ENCODE measurements around the gene EGFR.

Gene EGFR

DNA sequence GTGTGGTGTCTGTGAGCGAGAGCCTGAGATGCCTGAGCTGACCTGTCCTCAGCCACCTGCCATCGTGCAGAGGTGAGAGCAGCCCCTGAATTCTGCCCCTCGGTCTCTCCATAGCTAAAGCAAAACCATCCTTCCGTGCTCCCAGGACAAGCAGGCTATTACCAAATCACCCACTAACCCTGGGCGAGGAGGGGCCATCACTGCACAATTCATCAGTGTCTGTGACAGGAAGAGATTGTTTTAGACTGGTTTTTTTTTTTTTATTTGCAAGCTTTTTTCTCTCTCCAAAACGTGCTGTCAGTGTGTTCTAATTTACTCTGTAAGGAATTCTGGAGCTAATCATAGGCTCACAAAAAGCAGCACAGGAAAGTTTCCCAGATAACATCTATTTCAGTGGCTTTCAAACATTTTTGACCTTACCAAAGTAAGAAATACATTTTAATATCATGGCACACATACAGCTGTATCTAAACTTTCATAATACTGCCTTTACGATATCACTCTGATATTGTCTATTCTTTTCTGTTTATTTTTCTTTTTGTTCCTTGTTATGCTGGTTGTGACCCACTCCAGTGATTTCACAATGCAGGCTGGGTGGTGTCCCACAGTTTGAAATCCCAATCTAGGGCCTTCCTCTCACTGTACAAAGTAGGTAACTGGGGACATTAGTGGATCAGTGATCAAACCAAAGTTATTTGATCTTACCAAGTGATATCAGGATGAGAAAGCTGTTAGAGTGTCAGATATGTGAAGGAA is 62.8 kb downstream of the EGFR start:
- DNase-seq (ENCODE audit: low spot score), result no peak

DNA sequence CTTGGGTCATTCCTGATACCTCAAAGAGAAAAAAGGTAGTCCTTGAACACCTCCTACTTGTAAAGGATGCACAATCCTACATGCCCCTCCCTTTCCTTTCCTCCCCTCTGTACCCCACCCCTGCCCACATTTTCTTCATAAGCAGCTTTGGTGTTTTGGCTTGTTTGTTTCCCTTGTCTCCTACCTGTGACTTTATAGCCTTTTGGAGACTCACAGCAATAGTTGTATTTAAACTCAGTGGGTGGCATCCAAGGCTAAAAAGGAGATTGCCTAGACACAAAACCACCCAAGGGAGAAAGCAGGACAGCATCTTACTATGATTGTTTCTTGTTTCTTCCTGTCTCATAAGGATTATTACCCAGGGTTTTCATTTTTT is 63.4 kb downstream of the EGFR start:
- no peak for DNase-seq (ENCODE audit: low spot score)

DNA sequence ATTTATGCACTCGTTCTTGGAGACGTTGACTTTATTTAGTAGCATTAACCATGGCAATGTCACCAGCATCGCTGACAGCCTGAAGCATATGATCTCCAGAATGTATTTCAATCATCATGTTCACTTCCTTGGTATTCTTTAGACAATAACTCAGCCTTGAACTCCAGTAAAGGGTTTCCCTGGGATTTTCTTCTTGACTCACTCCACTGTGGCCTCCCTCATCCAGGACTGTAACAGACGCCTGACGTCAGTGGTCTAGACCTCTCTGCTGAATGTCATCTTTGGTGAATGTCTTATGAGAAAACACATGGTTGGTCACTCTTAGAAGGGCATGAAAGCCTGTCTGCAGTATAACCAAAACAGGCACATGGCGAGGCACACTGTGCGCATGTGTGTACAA is 64.4 kb downstream of the EGFR start:
- DNase-seq (ENCODE audit: low spot score), result no peak

DNA sequence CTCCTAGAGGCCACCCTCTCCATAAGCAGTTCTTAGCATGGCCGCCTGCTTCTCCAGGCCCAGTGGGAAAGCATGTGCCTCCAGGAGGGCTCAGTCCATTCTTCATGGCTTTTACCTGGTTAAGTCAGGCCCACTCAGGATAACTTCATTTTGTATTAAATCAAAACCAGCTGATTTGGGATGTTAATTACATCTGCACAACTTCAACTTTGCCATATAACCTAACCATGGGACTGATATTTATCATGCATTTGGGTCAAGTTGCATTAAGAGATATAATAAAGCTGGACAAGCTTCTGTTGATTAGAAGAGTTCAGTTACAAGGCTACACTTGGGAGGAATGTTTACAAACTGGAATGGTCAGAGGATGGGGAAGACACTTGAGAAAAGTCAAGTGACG is 65.5 kb downstream of the EGFR start:
- DNase-seq (ENCODE audit: low spot score), result no peak

DNA sequence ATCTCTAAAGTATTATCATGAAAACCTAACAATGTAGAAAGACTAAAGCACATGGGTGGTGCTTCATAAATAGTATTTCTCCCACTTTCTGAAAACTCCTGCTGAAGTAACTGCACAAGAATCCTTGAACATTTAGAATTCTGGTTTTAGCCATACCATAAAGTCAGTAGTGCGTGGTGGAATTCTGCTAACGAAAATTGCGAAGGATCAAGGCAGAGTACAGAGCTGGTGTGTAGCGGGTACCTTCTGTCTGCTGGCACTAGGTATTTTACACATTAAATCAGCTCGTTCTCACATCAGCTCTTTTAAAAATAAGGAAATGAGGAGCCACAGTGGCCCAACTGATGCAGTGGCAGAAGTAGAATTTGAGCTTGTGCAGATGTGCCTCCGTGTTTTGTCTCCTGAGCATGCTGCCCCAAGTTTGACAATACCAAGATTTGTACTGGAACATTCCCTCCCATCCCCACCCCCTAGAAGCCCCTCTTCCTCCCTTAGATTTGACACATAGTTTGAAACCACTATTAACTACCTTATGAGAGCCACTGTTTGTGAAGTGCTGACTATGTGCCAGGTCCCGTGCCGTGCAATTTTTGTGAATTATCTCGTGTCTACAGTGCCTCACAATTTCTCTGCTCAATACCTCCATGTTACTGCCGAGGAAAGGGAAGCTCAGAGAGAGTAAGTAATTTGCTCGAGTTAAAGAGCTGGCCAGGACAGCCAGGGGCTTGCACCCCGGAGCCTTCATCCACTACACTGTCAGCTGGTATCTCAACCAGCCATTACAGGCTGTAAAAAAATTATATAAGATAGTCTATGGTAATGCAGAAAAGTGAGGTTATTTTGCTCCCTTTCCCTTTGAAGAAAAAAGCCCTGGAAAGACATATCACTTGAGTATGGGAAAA is 66.9 kb downstream of the EGFR start:
- DNase-seq (ENCODE audit: low spot score), result no peak

DNA sequence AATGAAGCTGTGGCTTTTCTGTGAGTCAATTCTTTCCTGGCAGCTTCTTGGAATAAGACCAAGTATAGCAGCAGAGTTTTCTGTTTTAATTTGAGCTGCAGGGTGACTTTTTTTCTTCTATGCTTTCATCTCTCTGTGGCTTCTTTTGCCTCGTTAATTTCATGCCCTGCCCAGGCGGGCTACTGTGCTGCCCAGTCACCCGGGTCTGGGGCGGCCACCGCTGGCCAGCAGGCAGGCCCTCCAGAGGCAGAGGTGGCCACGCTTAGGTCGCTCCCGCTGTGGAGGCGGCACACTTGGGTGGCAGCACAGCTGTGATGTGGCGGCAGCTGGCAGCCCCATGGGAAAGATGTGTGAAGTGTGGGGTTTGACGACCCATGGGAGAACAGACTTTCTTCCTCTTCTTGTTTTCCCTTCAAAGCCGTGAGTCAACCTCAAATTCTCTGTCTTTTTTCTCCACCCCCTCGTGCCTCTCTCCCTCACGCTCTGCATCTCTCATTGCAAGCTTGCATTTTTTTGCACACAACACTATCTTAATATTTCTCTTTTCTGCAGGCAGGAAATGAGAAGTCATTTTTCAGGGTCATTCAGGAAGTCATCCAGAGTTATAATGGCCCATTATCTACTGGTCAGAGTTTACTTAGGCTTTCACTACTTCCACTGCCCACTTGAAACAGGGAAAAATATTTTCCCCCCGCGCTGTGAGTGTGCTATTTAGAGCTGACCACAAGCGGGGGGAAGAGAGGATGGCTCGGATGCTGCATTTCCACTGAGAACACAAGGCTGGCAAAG is 67.8 kb downstream of the EGFR start:
- DNase-seq (ENCODE audit: low spot score), result no peak

DNA sequence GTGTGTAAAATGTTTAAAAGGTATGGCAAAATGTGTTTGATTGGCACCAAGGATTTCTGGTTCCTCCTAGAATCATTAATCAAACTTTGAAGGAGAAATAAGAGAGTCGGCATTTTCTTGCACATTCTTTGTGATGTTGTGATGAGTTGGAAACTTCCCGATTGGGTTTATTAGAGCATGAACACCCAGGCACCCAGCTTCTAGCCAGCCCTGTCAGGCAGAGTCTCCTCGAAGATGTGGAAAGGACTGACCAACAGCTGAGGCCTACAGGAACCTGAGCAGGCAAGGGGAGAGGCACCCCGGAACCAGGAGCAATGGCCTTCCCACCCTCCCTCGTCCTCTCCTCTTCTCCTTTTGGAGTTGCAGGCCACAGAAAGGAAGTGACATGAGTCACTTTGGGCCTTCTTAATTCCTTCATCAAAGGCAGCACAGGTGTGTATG is 68.7 kb downstream of the EGFR start:
- no peak for DNase-seq (ENCODE audit: low spot score)

DNA sequence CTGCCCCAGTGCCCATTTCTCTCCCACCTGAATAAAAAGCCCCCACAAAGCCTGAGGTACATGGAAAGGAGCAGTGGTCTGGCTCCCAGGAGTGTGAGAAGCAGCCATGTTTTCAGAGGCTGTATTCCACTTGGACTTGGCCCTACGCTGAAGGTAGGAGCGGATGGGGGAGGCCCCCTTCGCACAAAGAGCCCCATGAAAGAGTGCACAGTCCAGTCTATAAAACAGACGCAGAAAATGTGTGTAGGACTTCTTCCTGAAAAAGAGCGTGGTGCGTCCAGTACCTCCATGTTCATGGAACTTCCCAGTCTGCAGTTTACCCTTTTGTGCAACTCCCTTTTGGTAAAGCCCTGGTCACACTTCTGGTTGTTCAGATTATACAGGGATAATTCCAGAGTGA is 69.3 kb downstream of the EGFR start:
- DNase-seq (ENCODE audit: low spot score), result no peak

DNA sequence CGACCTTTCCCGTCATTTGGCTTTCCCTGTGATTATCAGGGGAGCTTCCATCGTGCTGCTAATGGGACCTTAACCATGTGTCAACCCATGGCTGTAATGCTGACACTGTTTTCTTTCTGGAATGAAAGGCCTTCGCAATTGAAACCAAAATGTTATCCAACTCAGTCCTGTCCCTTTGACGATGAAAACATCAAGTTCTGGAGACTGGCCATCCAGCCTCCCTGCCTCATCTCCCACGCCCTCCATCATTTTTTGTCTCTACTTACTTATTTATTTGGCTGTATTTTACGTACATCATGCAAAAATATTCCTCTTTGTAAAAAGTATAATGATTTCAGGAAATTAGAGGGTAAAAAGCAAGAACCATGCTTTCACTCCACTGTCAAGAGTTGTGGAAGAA is 69.8 kb downstream of the EGFR start:
- no peak for DNase-seq (ENCODE audit: low spot score)

DNA sequence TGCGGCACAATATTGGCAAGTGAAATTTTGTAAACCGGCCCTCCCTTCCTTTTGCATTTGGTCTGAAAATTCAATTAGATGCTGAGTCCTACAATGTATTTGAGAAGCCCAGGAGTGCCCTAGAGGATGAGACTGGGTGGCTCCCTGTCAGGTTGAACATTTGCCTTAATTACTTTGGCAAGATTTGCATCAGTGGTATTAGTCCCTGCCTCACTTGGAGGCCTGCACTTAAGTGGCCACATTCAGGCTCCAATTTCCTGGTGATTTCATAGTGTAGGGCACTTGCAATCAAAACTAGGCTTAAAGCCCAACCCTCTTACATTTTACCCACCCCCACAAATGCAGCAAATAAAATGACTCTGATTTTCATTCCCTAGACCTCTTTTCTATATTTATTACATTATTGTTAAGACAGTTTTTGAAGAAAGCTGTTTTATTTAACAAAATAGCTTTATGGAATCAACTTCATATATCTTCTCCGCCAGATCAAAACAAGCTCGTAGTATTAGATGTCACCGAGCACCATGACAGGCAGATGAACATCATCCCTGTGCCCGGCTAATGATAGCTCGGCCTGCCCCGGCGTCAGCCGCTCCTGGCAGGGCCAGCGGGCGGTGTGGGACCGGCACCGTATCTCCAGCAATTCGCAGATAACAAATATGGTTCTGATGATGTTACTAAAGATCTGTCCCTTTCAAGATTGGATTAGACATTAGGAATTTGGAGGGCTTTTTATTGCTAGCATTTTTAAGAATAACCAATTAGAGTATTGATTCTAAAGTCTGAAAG is 73.6 kb downstream of the EGFR start:
- DNase-seq (ENCODE audit: low spot score), result no peak

DNA sequence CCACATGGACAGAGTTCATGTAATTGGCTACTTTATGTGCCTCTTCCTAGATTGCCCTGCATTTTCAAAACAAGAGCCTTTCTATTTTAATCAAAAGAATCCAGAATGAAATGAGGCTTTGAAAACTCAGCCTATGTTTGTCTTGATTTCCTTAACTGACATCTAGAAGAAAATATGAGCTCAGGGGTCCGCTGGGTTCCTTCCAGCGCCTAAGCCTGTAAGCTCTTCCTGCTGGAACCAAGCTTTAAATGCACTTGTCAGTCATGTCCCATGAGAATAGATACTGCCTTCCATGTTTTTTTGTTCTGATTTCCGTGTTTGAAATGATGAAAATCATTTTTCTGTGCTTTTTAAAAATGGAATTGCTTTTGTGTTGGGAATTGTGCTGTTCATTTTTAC is 74.2 kb downstream of the EGFR start:
- no peak for DNase-seq (ENCODE audit: low spot score)

DNA sequence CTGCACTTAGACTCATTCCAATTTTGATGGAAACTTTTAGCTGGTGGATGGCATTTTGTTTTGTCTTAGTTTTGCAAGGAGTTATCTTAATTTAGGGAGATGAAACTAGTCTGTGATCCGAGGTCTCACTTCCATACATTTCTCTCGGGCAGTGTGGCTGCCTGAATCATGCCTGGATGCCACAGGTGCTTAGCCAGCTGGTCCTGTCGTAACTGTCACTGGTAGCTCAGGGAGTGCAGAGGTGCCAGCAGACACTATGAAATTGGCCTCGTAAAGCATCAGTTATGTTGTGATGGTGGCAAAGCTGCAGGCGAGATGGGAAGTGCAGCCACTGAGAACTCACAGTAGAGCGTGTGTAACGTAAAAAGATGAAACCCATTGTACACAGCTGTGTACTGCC is 74.9 kb downstream of the EGFR start:
- no peak for DNase-seq (ENCODE audit: low spot score)

DNA sequence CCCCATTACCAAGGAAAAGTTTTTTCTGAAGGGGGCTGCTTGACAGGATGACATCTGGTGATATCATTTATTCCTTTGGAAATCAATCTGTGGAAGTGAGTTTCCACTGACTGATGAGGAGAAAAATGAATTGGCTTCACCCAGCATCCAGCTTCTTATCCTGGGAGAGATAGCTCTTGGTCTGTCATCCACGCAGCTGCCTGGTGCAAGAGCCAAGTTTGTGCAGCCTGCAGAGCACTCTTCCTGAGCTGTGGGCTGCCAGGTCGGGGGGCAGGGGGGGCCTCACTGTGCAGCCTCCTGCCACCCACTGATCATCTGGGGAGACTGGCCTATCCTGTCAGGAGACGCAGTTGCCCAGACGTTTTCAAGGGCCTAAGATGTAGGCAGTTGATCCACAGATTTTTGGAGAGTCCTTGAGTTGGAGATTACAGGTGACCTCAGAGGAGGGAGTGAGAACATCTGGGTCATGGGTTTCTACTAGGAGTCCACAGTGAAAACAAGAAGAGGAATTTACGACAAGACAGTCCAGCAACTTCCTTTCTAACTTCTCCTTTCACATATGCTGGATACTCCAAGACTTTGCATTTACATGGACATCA is 75.4 kb downstream of the EGFR start:
- no peak for DNase-seq (ENCODE audit: low spot score)

DNA sequence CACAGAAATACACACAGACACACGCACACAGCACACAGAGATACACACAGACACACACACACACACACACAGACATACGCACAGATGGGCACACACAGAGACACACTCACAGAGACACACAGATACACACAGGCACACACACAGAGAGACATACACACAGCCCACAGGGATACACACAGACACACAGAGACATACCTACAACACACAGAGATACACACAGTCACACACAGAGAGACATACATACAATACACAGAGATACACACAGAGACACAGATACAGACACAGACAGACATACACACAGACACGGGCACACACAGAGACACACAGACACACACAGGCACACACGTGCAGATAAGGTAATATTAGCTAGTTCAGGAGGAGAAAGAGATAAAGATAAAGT is 76.9 kb downstream of the EGFR start:
- DNase-seq (ENCODE audit: low spot score), result no peak

DNA sequence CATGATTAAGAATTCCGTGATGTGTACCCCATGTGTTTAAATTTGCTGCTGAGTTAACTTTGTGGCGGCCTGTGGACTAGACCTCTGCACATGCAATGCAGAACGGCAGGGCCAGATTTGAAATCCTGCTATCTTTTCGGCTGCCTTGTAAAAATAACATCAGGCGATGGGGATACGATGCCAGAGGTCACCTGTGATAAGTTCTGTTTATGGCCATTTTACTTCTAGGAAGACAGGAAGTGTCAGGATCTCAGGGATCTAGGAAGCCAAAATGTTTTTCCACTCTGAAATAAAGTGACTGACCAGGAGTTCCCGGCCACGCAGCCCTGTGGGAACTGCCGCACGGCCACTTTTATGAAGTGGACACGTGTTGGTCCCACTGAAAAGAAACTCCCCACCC is 77.5 kb downstream of the EGFR start:
- DNase-seq (ENCODE audit: low spot score), result no peak

DNA sequence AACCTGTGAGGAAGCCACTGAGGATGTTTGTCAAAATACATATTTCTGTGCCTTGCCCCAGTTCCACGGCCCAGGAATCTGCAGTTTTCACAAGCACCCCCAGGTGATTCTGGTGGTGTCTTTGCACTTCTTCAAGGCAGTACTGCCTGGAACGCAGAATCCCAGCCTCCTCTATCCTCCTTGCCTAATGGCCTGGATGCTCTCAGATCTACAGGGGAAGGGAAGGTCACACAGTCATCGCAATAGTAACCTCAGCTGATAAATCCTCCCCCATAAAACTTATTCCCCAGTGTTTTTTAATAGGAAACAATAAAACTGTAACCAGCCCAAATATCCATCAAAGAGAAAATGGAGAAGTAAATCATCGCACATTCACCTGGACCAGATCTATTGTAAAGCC is 78.3 kb downstream of the EGFR start:
- no peak for DNase-seq (ENCODE audit: low spot score)

DNA sequence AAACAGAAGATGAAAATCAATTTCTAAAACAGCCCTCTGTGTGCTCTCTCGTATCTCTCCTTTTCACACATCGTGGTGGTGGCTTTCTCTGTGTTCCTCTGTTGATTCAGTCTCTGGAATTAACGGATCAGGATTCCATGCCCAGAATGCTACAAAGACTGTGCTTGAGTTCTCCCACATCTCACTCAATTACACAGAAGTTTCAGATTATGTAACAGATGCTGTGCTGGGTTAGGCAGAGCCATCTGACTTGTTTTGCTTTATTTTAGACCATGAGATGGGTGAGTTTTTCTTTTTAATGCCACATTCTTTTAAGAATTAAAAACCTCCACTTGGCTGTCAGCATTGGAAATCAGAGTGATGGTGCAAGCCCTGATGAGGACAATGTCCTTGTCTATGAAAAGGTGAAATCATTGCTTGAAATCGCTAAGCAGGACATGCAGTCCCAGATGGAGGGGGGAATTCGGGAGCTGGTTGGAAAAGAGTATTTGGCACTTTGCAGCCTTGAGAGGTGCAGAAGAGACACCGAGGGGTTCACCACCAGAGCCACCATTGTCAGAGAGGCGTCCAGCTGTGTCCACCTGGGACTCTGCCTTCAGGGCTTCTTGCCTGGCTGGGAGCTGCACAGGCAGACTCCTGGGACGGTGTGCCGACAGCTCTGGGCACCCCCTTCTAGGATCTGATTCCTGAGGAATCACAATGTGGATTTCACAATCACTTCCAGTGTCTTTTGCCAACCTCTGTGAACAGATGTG is 80.4 kb downstream of the EGFR start:
- DNase-seq (ENCODE audit: low spot score), result no peak

DNA sequence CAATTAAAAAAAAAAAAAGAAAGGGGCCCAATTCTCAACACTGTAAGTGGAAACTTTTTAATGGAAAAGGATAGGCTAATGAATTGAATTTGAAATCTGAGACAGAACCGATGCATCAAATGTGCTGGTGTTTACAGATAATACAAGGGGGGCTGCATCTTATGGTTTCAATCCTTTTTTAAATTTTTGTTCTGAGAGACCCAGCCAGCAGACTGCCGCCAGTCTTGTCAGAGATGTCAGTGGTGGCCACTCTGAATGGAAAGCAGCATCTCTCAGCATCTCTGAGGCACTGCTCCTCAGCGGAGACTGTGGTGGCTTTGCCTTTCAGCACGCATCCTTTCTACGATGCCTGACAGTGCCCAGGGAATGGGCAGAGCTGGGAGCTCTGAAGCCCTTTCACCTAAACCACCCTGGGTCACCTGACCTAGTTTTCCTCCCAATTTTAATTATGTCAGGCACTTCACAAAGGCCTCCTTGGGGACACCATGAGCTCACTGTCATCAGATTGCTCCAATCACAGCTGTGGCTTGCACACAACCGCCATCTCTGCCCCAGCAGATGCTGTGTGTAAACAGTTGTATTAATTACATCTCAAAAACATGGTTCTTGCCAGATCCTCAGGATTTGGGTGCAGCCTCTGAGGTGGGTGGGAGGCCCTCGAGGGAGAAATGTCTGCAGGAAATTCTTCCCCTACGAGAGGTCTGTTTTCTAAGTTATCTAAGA is 81.2 kb downstream of the EGFR start:
- no peak for DNase-seq (ENCODE audit: low spot score)

DNA sequence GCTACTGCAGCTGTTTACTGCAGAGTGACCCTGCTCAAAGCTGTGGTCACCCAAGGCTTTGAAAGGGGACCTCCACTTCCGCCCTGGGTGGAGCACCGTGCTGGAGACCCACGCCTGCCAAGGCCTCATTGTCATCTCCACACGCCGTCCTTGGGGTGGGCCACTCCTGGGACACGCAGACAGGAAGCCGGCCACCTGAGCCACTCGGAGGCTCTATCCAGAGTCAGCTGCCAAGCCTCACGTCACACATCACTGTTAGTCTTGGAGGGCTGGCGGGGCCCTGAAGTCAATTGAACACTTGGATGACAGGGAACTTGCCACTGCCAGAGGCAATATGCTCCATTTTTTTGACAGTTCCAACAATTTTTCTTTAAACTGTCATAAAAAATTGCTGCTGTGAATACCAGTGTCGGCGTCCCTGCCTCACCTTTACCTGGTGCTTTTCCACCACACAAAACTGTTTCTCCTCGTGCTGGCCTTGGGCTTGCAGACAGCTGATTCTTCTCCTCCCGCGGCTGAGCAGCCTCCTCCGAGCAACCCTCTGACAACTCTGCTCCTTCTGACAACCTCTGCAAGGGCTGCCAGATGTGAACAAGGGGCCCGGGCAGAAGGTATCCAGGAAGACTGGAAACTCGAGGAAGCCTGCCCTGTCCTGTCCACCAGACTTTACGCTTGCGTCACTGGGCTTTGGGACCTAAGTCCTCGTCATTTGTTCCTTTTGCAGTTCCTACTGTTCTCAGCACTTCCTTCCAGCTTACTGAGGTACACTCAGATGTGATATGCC is 81.9 kb downstream of the EGFR start:
- no peak for DNase-seq (ENCODE audit: low spot score)
